Glutamatergic neuron (in vitro differentiated cells): ENCODE data around the gene TTC28. TPM values are rescaled to one million over a fixed set of nuclear protein-coding genes. Genes with fewer than 3 reads are reported as not detected.
"Not testable (repeated sequence)": the region's sequence is repeated elsewhere in the genome, so short reads cannot be mapped to it uniquely, and the experiment has no call there.

ENCODE experiments used
- DNase-seq: peaks from one replicate; pipeline ENCODE4 v3.0.0; 2022
- H3K27ac Mint-ChIP-seq: one replicate; pipeline ENCODE4 v1.8.0; 2020; ENCODE audit warnings: mild to moderate bottlenecking, mixed read lengths, inconsistent platforms; ENCODE audit not compliant: unreplicated experiment
- H3K27me3 Mint-ChIP-seq: one replicate; pipeline ENCODE4 v1.8.0; 2020; ENCODE audit warnings: mild to moderate bottlenecking, moderate library complexity, mixed read lengths, inconsistent platforms; ENCODE audit not compliant: unreplicated experiment
- H3K36me3 Mint-ChIP-seq: one replicate; pipeline ENCODE4 v1.8.0; 2020; ENCODE audit warnings: mild to moderate bottlenecking, mixed read lengths, inconsistent platforms; ENCODE audit not compliant: unreplicated experiment
- H3K4me1 Mint-ChIP-seq: one replicate; pipeline ENCODE4 v1.8.0; 2020; ENCODE audit warnings: mild to moderate bottlenecking, low read depth, mixed read lengths, inconsistent platforms; ENCODE audit not compliant: unreplicated experiment
- H3K4me3 Mint-ChIP-seq: one replicate; pipeline ENCODE4 v1.8.0; 2020; ENCODE audit warnings: mild to moderate bottlenecking, mixed read lengths, inconsistent platforms; ENCODE audit not compliant: unreplicated experiment
- H3K9me3 Mint-ChIP-seq: one replicate; pipeline ENCODE4 v1.8.0; 2020; ENCODE audit warnings: mild to moderate bottlenecking, moderate library complexity, mixed read lengths, inconsistent platforms; ENCODE audit not compliant: unreplicated experiment
- total RNA-seq: library from RNA; stranded (reverse); fragmentation: NEBNext Ultra II Directional; extraction: Animal tissue kit (Norgen Biotek cat#: 25700); gene quantifications from one replicate; pipeline ENCODE4 v1.2.1, GENCODE V29; 2021; ENCODE audit not compliant: unreplicated experiment
- TF ChIP-seq, protein P1 (sequence below): fragments of 200-600 bp; sonication (generic); IDR thresholded peaks from one replicate; pipeline ENCODE4 v1.5.0; 2021; ENCODE audit not compliant: partially characterized antibody, unreplicated experiment

The TTC28 gene
- total RNA-seq, 1 donor from 2014 or later: 55.6 TPM

DNA sequence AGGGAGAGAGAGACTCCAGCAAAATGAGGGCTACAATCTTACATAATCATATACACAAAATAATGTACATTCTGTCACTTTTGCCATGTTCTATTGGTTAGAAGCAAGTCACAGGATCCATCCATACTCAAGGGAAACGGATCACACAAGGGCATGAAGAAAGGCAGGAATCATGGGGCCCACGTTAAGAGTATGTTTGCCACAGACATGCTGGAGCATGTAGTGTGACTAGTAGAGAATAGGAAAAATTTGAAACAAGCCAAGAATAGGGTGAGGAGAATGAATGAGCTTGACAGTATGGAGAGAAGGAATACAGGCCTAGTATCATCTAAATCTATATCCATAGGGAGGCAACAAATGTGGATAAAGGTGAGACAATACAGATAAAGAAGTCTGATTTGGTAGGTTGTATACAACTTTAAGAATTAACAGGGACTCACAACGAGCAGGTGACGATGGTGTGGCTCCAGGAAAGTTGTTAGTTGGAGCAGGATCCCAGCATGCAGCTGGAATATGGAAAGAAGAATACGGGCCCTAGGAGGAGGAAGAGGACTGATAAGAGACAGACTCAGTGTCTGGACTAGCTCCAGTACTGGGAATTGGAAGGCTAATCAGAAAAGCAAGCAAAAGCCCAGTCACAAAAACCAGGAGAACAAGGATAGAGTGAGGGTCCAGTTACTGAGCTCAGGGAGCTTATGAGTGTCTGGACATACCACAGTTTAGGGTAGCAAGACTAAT is 458.8 kb downstream of the TTC28 start:
- Mint-ChIP-seq H3K27ac (no peak overlapping the region), H3K4me1 (peaks cover 6% of the 10 kb centered on the region), H3K36me3 (no peaks in the 10 kb centered on the region), H3K4me3 (no peak overlapping the region), H3K9me3 (peaks cover 2% of the 10 kb centered on the region), H3K27me3 (no peaks in the 10 kb centered on the region)
- no peak for DNase-seq
- TF ChIP-seq, protein P1, sequence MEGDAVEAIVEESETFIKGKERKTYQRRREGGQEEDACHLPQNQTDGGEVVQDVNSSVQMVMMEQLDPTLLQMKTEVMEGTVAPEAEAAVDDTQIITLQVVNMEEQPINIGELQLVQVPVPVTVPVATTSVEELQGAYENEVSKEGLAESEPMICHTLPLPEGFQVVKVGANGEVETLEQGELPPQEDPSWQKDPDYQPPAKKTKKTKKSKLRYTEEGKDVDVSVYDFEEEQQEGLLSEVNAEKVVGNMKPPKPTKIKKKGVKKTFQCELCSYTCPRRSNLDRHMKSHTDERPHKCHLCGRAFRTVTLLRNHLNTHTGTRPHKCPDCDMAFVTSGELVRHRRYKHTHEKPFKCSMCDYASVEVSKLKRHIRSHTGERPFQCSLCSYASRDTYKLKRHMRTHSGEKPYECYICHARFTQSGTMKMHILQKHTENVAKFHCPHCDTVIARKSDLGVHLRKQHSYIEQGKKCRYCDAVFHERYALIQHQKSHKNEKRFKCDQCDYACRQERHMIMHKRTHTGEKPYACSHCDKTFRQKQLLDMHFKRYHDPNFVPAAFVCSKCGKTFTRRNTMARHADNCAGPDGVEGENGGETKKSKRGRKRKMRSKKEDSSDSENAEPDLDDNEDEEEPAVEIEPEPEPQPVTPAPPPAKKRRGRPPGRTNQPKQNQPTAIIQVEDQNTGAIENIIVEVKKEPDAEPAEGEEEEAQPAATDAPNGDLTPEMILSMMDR: no peak

DNA sequence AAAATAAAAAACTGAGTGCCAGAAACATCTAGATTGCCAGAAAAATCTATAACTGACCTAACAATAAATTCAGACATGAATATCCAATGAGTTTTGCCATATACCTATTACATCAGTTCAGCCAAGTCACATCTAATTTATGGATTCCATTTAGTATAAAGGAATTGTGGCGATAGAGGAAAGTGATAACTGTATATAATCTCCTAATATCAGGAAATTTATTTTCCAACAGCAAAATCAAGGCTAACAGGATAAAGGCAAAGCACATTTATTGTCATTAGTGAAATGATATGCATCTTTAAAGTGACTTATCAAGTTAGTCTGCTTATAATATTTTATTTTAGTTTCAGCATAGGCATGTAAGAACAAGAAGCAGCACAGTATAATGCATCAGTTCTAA is 462.4 kb downstream of the TTC28 start:
- DNase-seq: no peak
- H3K4me3 Mint-ChIP-seq: no peak overlapping the region
- no peaks in the 10 kb centered on the region for H3K9me3 Mint-ChIP-seq
- peaks cover 1% of the 10 kb centered on the region for H3K27me3 Mint-ChIP-seq
- peaks cover 3% of the 10 kb centered on the region for H3K4me1 Mint-ChIP-seq
- TF ChIP-seq, protein P1: no peak
- no peak overlapping the region for H3K27ac Mint-ChIP-seq
- H3K36me3 Mint-ChIP-seq: no peaks in the 10 kb centered on the region

DNA sequence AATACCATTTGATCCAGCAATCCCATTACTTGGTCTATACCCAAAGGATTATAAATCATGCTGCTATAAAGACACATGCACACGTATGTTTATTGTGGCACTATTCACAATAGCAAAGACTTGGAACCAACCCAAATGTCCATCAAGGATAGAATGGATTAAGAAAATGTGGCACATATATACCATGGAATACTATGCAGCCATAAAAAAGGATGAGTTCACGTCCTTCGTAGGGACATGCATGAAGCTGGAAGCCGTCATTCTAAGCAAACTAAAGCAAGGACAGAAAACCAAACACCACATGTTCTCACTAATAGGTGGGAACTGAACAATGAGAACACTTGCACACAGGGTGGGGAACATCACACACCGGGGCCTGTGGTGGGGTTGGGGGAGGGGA is 464.9 kb downstream of the TTC28 start:
- not testable (repeated sequence) for H3K4me3 Mint-ChIP-seq, H3K9me3 Mint-ChIP-seq

DNA sequence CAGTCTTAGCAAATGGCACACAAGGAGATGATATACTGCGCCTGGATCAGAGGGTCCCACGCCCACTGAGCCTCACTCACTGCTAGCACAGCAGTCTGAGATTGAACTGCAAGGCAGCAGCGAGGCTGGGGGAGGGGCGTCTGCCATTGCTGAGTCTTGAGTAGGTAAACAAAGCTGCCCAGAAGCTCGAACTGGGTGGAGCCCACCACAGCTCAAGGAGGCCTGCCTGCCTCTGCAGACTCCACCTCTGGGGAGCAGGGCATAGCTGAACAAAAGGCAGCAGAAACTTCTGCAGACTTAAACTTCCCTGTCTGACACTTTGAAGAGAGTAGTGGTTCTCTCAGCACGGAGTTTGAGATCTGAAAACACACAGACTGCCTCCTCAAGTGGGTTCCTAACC is 470.2 kb downstream of the TTC28 start:
- not testable (repeated sequence) for H3K4me1 Mint-ChIP-seq, H3K4me3 Mint-ChIP-seq, H3K27me3 Mint-ChIP-seq

More for the DNA sequence above, 464.9 kb downstream of the TTC28 start:
- DNase-seq, H3K27me3 Mint-ChIP-seq, H3K36me3 Mint-ChIP-seq, H3K27ac Mint-ChIP-seq, H3K4me1 Mint-ChIP-seq: not testable (repeated sequence)

DNA sequence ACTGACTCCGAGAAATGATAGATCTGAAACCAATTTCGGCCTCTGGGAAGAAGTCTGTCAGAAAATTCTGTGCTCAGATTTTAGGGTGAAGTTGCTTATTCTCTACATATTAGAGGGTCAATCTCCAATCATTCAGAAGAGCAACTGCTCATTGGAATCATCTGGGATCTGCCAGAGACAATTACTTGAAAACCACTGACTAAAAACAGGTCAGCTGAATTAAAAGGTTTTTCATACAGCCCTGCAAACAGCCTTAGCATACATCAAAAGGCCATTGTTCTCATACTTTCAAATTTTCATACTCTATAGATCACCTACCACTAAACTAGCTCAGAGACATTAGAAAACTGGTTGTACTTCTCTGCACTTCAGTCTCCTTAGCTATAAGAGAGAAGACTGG is 470.9 kb downstream of the TTC28 start:
- no peaks in the 10 kb centered on the region for H3K9me3 Mint-ChIP-seq
- H3K27ac Mint-ChIP-seq: no peak overlapping the region
- TF ChIP-seq, protein P1: no peak
- H3K36me3 Mint-ChIP-seq: peaks cover 6% of the 10 kb centered on the region
- no peak for DNase-seq
- no peaks in the 10 kb centered on the region for H3K27me3 Mint-ChIP-seq
- no peak overlapping the region for H3K4me3 Mint-ChIP-seq
- peaks cover 5% of the 10 kb centered on the region for H3K4me1 Mint-ChIP-seq

More for the DNA sequence above, 470.2 kb downstream of the TTC28 start:
- H3K36me3 Mint-ChIP-seq, H3K27ac Mint-ChIP-seq, H3K9me3 Mint-ChIP-seq, DNase-seq: not testable (repeated sequence)

DNA sequence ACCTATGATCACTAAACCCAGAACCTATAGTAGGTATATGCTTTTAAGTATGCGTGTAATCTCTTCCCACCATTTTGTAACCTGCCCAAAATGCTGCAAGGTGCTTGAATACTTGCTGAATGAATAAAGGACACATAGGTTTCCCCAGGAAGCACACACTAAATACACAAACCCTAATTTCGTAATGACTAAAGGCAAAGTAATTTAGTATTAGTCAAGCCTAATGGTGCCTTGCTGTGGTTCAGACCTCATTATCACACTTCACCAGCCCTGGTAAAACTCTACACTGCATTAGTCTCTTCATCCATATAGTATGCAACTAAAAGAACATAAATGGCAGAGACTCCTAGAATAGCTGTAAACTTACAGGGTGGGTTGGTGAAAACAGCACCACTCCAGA is 471.6 kb downstream of the TTC28 start:
- H3K4me1 Mint-ChIP-seq: peaks cover 5% of the 10 kb centered on the region
- H3K9me3 Mint-ChIP-seq: no peaks in the 10 kb centered on the region
- H3K4me3 Mint-ChIP-seq: no peak overlapping the region
- TF ChIP-seq, protein P1: no peak
- no peak for DNase-seq
- H3K27ac Mint-ChIP-seq: no peak overlapping the region
- peaks cover 6% of the 10 kb centered on the region for H3K36me3 Mint-ChIP-seq
- no peaks in the 10 kb centered on the region for H3K27me3 Mint-ChIP-seq
